Hepatocyte (in vitro differentiated cells): Measurements from ENCODE around the gene ABI3BP. TPM values are rescaled to one million over a fixed set of nuclear protein-coding genes. Genes with fewer than 3 reads are reported as not detected.

Experiments
- DNase-seq: peaks from one replicate; pipeline ENCODE4 v3.0.0-alpha.2; 2016; ENCODE audit warnings: low spot score
- H2AFZ ChIP-seq: fragments of 200-600 bp; sonication (generic); 2 replicates; pipeline ENCODE4 v1.6.0; 2016; ENCODE audit warnings: antibody characterized with exemption, mild to moderate bottlenecking
- H3K27ac ChIP-seq: fragments of 200-600 bp; sonication (generic); 2 replicates; pipeline ENCODE4 v1.5.1; 2016; ENCODE audit warnings: mild to moderate bottlenecking
- H3K27me3 ChIP-seq: fragments of 200-600 bp; sonication (generic); 2 replicates; pipeline ENCODE4 v1.6.1; 2016
- H3K36me3 ChIP-seq: fragments of 200-600 bp; sonication (generic); replicated peaks from 2 replicates; pipeline ENCODE4 v1.5.1; 2016; ENCODE audit warnings: low read depth; ENCODE audit not compliant: insufficient read depth
- H3K4me1 ChIP-seq: fragments of 200-600 bp; sonication (generic); 2 replicates; pipeline ENCODE4 v1.5.1; 2016; ENCODE audit warnings: mild to moderate bottlenecking, moderate library complexity; ENCODE audit not compliant: insufficient read depth
- H3K4me2 ChIP-seq: fragments of 200-600 bp; sonication (generic); 2 replicates; pipeline ENCODE4 v1.6.0; 2016
- H3K4me3 ChIP-seq: fragments of 200-600 bp; sonication (generic); 2 replicates; pipeline ENCODE4 v1.5.1; 2016; ENCODE audit warnings: mild to moderate bottlenecking
- H3K79me2 ChIP-seq: fragments of 200-600 bp; sonication (generic); 2 replicates; pipeline ENCODE4 v1.6.0; 2017; ENCODE audit warnings: mild to moderate bottlenecking
- H3K9me2 ChIP-seq: fragments of 200-600 bp; sonication (generic); replicated peaks from 2 replicates; pipeline ENCODE4 v1.6.0; 2017; ENCODE audit warnings: mild to moderate bottlenecking; ENCODE audit not compliant: insufficient read depth
- H3K9me3 ChIP-seq: fragments of 200-600 bp; sonication (generic); 2 replicates; pipeline ENCODE4 v1.5.1; 2016; ENCODE audit warnings: low read depth, mild to moderate bottlenecking
- H4K20me1 ChIP-seq: fragments of 200-600 bp; sonication (generic); 2 replicates; pipeline ENCODE4 v1.6.0; 2016; ENCODE audit warnings: mild to moderate bottlenecking; ENCODE audit not compliant: insufficient read depth, poor library complexity, severe bottlenecking
- CTCF ChIP-seq: fragments of 200-600 bp; sonication (generic); IDR thresholded peaks from 2 replicates; pipeline ENCODE4 v1.5.1; 2016; ENCODE audit warnings: antibody characterized with exemption, mild to moderate bottlenecking; ENCODE audit not compliant: poor library complexity
- EZH2 ChIP-seq: fragments of 200-600 bp; sonication (generic); IDR thresholded peaks from 2 replicates; pipeline ENCODE4 v1.6.1; 2016; ENCODE audit warnings: antibody characterized with exemption, mild to moderate bottlenecking, borderline replicate concordance
- EZH2phosphoT487 ChIP-seq: fragments of 200-600 bp; sonication (generic); IDR thresholded peaks from one replicate; pipeline ENCODE4 v1.6.1; 2018; ENCODE audit warnings: antibody characterized with exemption, mild to moderate bottlenecking, low read depth, moderate library complexity; ENCODE audit not compliant: unreplicated experiment, severe bottlenecking
- WGBS: methylation state at CpG from one replicate; pipeline ENCODE4 v1.1.6; 2016; ENCODE audit warnings: low lambda C conversion rate; ENCODE audit errors: missing lambda C conversion rate; 5-methylcytosine and 5-hydroxymethylcytosine counted together
- polyA plus RNA-seq: library from polyadenylated mRNA; unstranded; fragments of >200 nt; fragmentation: Nextera tagmentation; extraction: Ambion mirVana; gene quantifications from 2 replicates; pipeline ENCODE4 v1.2.1, GENCODE V29; 2016
- total RNA-seq: library from RNA; depleted of rRNA; stranded (reverse); fragments of >200 nt; gene quantifications from 2 replicates; pipeline ENCODE4 v1.2.3, GENCODE V29; 2014

The ABI3BP gene
- total and polyA plus RNA-seq, 2 experiments from 2014 or later = 10.4 to 18.6 TPM

GRCh38 chr3:100877286-100877685, 115.9 kb downstream of the ABI3BP start:
- 81% methylated on average over 2 of the region's 2 CpGs for WGBS
- Histone ChIP-seq H3K9me2 (no peaks in the 10 kb centered on the region), H3K4me1 (no peaks in the 10 kb centered on the region)

GRCh38 chr3:100875239-100875638, 118.0 kb downstream of the ABI3BP start:
- Histone ChIP-seq H3K9me3 (no peaks in the 10 kb centered on the region), H3K4me3 (no peak overlapping the region), H4K20me1 (no peaks in the 10 kb centered on the region), H3K27me3 (no peaks in the 10 kb centered on the region), H2AFZ (no peak overlapping the region), H3K27ac (no peak overlapping the region), H3K79me2 (no peaks in the 10 kb centered on the region), H3K4me2 (no peak overlapping the region), H3K9me2 (no peaks in the 10 kb centered on the region), H3K36me3 (no peaks in the 10 kb centered on the region), H3K4me1 (no peaks in the 10 kb centered on the region)
- 72% methylated on average over 5 of the region's 5 CpGs for WGBS
- TF ChIP-seq EZH2 (no peak), CTCF (no peak), EZH2phosphoT487 (no peak)
- no peak for DNase-seq

More at GRCh38 chr3:100877286-100877685, 115.9 kb downstream of the ABI3BP start:
- no peak for TF ChIP-seq EZH2phosphoT487
- TF ChIP-seq EZH2 = no peak
- no peak for TF ChIP-seq CTCF
- Histone ChIP-seq H4K20me1 (no peaks in the 10 kb centered on the region), H3K36me3 (no peaks in the 10 kb centered on the region), H3K9me3 (no peaks in the 10 kb centered on the region), H3K79me2 (no peaks in the 10 kb centered on the region), H2AFZ (no peak overlapping the region), H3K27me3 (no peaks in the 10 kb centered on the region), H3K27ac (no peak overlapping the region), H3K4me3 (no peak overlapping the region), H3K4me2 (no peak overlapping the region)
- no peak for DNase-seq

GRCh38 chr3:100873611-100874010, 119.6 kb downstream of the ABI3BP start:
- no peaks in the 10 kb centered on the region for H3K9me2 ChIP-seq
- 90% methylated on average over 3 of the region's 3 CpGs for WGBS
- no peak overlapping the region for H3K27ac ChIP-seq
- no peaks in the 10 kb centered on the region for H3K27me3 ChIP-seq
- H3K4me2 ChIP-seq = no peak overlapping the region
- H3K36me3 ChIP-seq = no peaks in the 10 kb centered on the region
- TF ChIP-seq EZH2phosphoT487 = no peak
- no peak for TF ChIP-seq CTCF
- no peak for TF ChIP-seq EZH2
- no peak overlapping the region for H2AFZ ChIP-seq
- no peaks in the 10 kb centered on the region for H3K4me1 ChIP-seq
- H3K9me3 ChIP-seq = no peaks in the 10 kb centered on the region
- DNase-seq = no peak
- no peak overlapping the region for H3K4me3 ChIP-seq
- no peaks in the 10 kb centered on the region for H4K20me1 ChIP-seq
- H3K79me2 ChIP-seq = no peaks in the 10 kb centered on the region

GRCh38 chr3:100871306-100871705, 121.9 kb downstream of the ABI3BP start:
- WGBS = 93% methylated on average over 3 of the region's 3 CpGs
- no peaks in the 10 kb centered on the region for H3K36me3 ChIP-seq

More at GRCh38 chr3:100871306-100871705, 121.9 kb downstream of the ABI3BP start:
- Histone ChIP-seq H3K4me3 (no peak overlapping the region), H3K4me2 (no peak overlapping the region), H3K27ac (no peak overlapping the region), H3K9me2 (no peaks in the 10 kb centered on the region), H2AFZ (no peak overlapping the region), H3K4me1 (no peaks in the 10 kb centered on the region), H3K27me3 (peaks cover 4% of the 10 kb centered on the region), H3K9me3 (no peaks in the 10 kb centered on the region), H3K79me2 (no peaks in the 10 kb centered on the region), H4K20me1 (no peaks in the 10 kb centered on the region)
- no peak for TF ChIP-seq EZH2phosphoT487
- TF ChIP-seq EZH2 = no peak
- no peak for TF ChIP-seq CTCF
- DNase-seq = no peak
